Sigmoid colon (tissue), 4 donors: ENCODE measurements around the gene HLA-DQA2.

Experiments used
- EP300 ChIP-seq, 4 donors: sonication (generic); formaldehyde crosslinking; IDR thresholded peaks; one replicate each; pipeline ENCODE4 v1.6.1; 2017; ENCODE audit warnings: antibody characterized with exemption in 4 of 4
- POLR2A ChIP-seq, 2 donors: fragments of 450-650 bp; IDR thresholded peaks; one replicate each; pipeline ENCODE4 v1.6.1; 2016; ENCODE audit warnings: antibody characterized with exemption in 2 of 2, mild to moderate bottlenecking in 2 of 2, moderate library complexity in 2 of 2
- POLR2AphosphoS5 ChIP-seq, 4 donors: sonication (generic); formaldehyde crosslinking; IDR thresholded peaks; one replicate each; pipeline ENCODE4 v1.6.1; 2017; ENCODE audit warnings: antibody characterized with exemption in 4 of 4
- TF ChIP-seq, protein P1 (sequence below), 4 experiments: fragments of 450-650 bp in 3 of 4; fragments of 200-600 bp in 1 of 4; IDR thresholded peaks; one replicate each; pipeline ENCODE4 v1.5.1; 2016 to 2019; ENCODE audit warnings: antibody characterized with exemption in 4 of 4, mild to moderate bottlenecking in 3 of 4, moderate library complexity in 2 of 4

DNA sequence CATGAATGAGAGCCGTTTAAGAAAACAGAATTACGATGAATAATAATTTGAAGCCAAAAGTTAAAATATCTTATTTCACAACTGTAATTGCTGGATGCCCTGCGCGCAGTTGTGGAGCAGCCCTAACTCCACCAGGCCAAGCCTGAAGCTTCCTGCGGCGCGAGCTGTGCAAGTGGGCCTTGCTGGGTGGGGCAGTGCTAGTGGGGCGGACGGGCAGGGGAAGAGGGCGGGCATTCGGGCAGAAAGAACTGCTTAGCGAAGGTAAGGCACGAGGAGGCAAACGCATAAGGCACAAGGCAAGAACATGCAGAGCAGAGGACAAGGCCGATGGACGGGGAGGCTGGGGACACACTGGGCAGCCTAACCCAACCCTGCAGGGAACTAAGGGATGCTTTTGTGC lies 19.9 kb downstream of the HLA-DQA2 start:
- TF ChIP-seq POLR2A (IDR thresholded peaks at IDR 0.05) = no peak
- TF ChIP-seq, protein P1, sequence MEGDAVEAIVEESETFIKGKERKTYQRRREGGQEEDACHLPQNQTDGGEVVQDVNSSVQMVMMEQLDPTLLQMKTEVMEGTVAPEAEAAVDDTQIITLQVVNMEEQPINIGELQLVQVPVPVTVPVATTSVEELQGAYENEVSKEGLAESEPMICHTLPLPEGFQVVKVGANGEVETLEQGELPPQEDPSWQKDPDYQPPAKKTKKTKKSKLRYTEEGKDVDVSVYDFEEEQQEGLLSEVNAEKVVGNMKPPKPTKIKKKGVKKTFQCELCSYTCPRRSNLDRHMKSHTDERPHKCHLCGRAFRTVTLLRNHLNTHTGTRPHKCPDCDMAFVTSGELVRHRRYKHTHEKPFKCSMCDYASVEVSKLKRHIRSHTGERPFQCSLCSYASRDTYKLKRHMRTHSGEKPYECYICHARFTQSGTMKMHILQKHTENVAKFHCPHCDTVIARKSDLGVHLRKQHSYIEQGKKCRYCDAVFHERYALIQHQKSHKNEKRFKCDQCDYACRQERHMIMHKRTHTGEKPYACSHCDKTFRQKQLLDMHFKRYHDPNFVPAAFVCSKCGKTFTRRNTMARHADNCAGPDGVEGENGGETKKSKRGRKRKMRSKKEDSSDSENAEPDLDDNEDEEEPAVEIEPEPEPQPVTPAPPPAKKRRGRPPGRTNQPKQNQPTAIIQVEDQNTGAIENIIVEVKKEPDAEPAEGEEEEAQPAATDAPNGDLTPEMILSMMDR (IDR thresholded peaks at IDR 0.05) = no peak
- TF ChIP-seq POLR2AphosphoS5 (IDR thresholded peaks at IDR 0.05) = no peak
- no peak for TF ChIP-seq EP300 (IDR thresholded peaks at IDR 0.05)
